Stomach (tissue), 19 donors: ENCODE data around the gene GABRD. TPM values are rescaled to one million over a fixed set of nuclear protein-coding genes. Genes with fewer than 3 reads are reported as not detected.

Experiments used
- DNase-seq, 2 donors: peaks; one replicate each; pipeline versions ENCODE4 v3.0.0 to v3.0.0-alpha.2; 2013 to 2019
- H3K27ac ChIP-seq, 5 donors: fragments of 200-600 bp in 4 of 5; sonication (generic) in 4 of 5; one replicate each; pipeline ENCODE4 v1.5.1; 2013 to 2019; ENCODE audit warnings: mild to moderate bottlenecking in 1 of 5, moderate library complexity in 1 of 5
- H3K27me3 ChIP-seq, 3 donors: fragments of 200-600 bp; sonication (generic); one replicate each; pipeline ENCODE4 v1.5.1; 2017 to 2019; ENCODE audit warnings: mixed run types in 1 of 3
- H3K36me3 ChIP-seq, 4 donors: fragments of 200-600 bp; sonication (generic); 1 replicate in 3 of 4; 2 replicates in 1 of 4; pipeline ENCODE4 v1.5.1; 2016 to 2019
- H3K4me1 ChIP-seq, 4 donors: fragments of 200-600 bp; sonication (generic); one replicate each; pipeline ENCODE4 v1.5.1; 2016 to 2019
- H3K4me3 ChIP-seq, 4 donors: fragments of 200-600 bp; sonication (generic) in 3 of 4; one replicate each; pipeline ENCODE4 v1.5.1; 2016 to 2019; ENCODE audit warnings: mild to moderate bottlenecking in 1 of 4
- H3K9me3 ChIP-seq, 4 donors: fragments of 200-600 bp; sonication (generic); one replicate each; pipeline ENCODE4 v1.5.1; 2016 to 2019
- EP300 ChIP-seq: sonication (generic); formaldehyde crosslinking; IDR thresholded peaks from one replicate; pipeline ENCODE4 v1.6.1; 2017; ENCODE audit warnings: antibody characterized with exemption
- POLR2A ChIP-seq, 4 donors: fragments of 450-650 bp; IDR thresholded peaks; one replicate each; pipeline ENCODE4 v1.6.1; 2016; ENCODE audit warnings: antibody characterized with exemption in 4 of 4, control low read depth in 2 of 4, mild to moderate bottlenecking in 1 of 4, moderate library complexity in 1 of 4
- POLR2AphosphoS5 ChIP-seq, 3 donors: sonication (generic); formaldehyde crosslinking; IDR thresholded peaks; one replicate each; pipeline ENCODE4 v1.6.1; 2016; ENCODE audit warnings: antibody characterized with exemption in 3 of 3
- WGBS, 5 donors: extraction: QIAGEN DNeasy Blood & Tissue Kit in 3 of 5; methylation state at CpG; one replicate each; pipeline versions ENCODE4 v1.1.5 to v1.1.7; 2013 to 2018; 5-methylcytosine and 5-hydroxymethylcytosine counted together
- intact Hi-C: fragments of 100-400 bp; cut with DNase I; formaldehyde crosslinking; loops from one replicate; pipeline ENCODE4 v1.15.1; 2023; ENCODE audit warnings: low total_unique reads
- long read RNA-seq, 10 donors: transcript quantifications; one replicate each; lab custom pipeline, GENCODE V29; 2026
- polyA plus RNA-seq, 3 donors: library from polyadenylated mRNA; stranded (reverse); fragments of 200-250 nt; gene quantifications; one replicate each; pipeline ENCODE4 v1.2.3, GENCODE V29; 2013
- total RNA-seq, 5 donors: library from RNA; depleted of rRNA; stranded (reverse); fragments of >200 nt; gene quantifications; one replicate each; pipeline versions ENCODE4 v1.1.0 to v1.2.3, GENCODE V29; 2014 to 2016
- TF ChIP-seq, protein P1 (sequence below), 7 experiments: fragments of 450-650 bp in 4 of 7; fragments of 200-600 bp in 3 of 7; sonication (generic) in 3 of 7; IDR thresholded peaks; one replicate each; pipeline ENCODE4 v1.5.1; 2016 to 2019; ENCODE audit warnings: antibody characterized with exemption in 7 of 7, control low read depth in 2 of 7, mild to moderate bottlenecking in 1 of 7
- donor health status: healthy with polysubstance abuse.
- donor health status: Bipolar disorder and iron deficiency.
- donor health status: healthy.

The GABRD gene, protein sequence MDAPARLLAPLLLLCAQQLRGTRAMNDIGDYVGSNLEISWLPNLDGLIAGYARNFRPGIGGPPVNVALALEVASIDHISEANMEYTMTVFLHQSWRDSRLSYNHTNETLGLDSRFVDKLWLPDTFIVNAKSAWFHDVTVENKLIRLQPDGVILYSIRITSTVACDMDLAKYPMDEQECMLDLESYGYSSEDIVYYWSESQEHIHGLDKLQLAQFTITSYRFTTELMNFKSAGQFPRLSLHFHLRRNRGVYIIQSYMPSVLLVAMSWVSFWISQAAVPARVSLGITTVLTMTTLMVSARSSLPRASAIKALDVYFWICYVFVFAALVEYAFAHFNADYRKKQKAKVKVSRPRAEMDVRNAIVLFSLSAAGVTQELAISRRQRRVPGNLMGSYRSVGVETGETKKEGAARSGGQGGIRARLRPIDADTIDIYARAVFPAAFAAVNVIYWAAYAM
- total RNA-seq, result 1 to 10 TPM in 1 of 5 donors, not detected in 4; 1.5 TPM
- polyA plus RNA-seq, result under 1 TPM in 2 of 3 donors, not detected in 1; 0.50 to 0.95 TPM
- long read RNA-seq, donor 1, result 0 reads
- long read RNA-seq, donor 2, partial matches to known transcripts, result 0 of 1 reads
- long read RNA-seq, donor 2, other reads (novel, unspliced or antisense), result 0 of 1 reads
- long read RNA-seq, donor 3, result 0 reads
- long read RNA-seq, donor 4, result 0 reads
- long read RNA-seq, donor 5, result 0 reads
- long read RNA-seq, donor 6, result 0 reads
- long read RNA-seq, donor 7, result 0 reads
- long read RNA-seq, donor 8, result 0 reads
- long read RNA-seq, donor 9, result 0 reads
- long read RNA-seq, donor 10, result 0 reads

DNA sequence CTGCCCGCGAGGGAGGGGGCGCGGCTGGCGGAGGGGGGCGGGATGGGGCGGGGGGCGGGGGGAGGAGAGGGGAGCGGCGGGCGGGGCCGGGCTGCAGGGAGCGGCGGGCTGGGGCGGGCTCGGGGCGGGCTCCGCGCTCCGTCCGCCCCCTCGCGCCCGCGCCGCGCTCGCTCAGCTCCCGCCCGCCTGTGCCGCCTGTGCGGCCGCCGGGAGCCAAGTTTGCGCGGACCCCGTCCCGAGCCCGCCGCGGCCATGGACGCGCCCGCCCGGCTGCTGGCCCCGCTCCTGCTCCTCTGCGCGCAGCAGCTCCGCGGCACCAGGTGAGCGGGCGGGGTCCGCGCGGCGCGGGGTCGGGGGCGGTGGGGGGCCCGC is at the start of gene GABRD:
GABRD (plus strand) TSS at position 174 of the 372 bp plus-strand sequence; CDS start at position 253, 79 bp downstream.
- Histone ChIP-seq H3K27ac (no peak within 1 kb of the TSS), H3K4me1 (peaks cover 7 to 16% (median 11%) of the 10 kb centered on the region in 4 donors), H3K9me3 (no peaks in the 10 kb centered on the region), H3K4me3 (peak within 1 kb of the TSS; percentile 29 to 47 (median 36)), H3K36me3 (no peaks in the 10 kb centered on the region), H3K27me3 (peaks cover 35 to 100% (median 55%) of the 10 kb centered on the region in 3 donors)
- intact Hi-C loops, result no loop called here
- DNase-seq, result peak in 1 of 2 donors; percentile 75
- TF ChIP-seq EP300 (no peak), POLR2AphosphoS5 (IDR thresholded peaks at IDR 0.05) (no peak), POLR2A (IDR thresholded peaks at IDR 0.05) (no peak)
- TF ChIP-seq, protein P1, sequence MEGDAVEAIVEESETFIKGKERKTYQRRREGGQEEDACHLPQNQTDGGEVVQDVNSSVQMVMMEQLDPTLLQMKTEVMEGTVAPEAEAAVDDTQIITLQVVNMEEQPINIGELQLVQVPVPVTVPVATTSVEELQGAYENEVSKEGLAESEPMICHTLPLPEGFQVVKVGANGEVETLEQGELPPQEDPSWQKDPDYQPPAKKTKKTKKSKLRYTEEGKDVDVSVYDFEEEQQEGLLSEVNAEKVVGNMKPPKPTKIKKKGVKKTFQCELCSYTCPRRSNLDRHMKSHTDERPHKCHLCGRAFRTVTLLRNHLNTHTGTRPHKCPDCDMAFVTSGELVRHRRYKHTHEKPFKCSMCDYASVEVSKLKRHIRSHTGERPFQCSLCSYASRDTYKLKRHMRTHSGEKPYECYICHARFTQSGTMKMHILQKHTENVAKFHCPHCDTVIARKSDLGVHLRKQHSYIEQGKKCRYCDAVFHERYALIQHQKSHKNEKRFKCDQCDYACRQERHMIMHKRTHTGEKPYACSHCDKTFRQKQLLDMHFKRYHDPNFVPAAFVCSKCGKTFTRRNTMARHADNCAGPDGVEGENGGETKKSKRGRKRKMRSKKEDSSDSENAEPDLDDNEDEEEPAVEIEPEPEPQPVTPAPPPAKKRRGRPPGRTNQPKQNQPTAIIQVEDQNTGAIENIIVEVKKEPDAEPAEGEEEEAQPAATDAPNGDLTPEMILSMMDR (IDR thresholded peaks at IDR 0.05), result no peak
- 0 to 1% (median 1%) methylated on average over 14 to 51 of the region's 60 CpGs; no CpG with 5 or more reads in 2 of the 5 donors for WGBS, 5 donors

DNA sequence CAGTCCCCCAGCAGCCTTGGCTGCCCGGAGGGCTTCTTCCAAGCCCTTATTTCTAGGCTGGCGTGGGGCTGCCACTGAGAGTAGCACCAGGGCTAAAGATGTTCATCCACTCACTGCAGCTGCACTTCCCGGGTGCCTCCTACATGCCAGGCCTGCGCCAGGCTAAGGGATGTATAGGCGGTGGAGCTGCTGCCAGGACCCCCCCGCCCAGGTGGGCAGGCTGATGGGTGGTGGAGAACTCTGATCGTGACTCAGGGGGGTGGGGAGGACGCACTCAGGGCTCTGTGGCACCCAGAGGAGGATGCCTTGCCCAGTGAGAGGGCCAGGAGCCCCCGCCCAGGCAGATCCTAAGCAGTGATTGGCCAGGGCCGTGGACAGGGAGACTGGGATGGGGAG is 49.6 kb upstream of the GABRD start:
- 70 to 89% (median 76%) methylated on average over 5 to 10 of the region's 10 CpGs for WGBS, 5 donors
- Histone ChIP-seq H3K27ac (no peak overlapping the region), H3K4me3 (no peak overlapping the region), H3K36me3 (no peaks in the 10 kb centered on the region), H3K27me3 (peaks cover 0 to 81% (median 25%) of the 10 kb centered on the region in 3 donors), H3K9me3 (no peaks in the 10 kb centered on the region), H3K4me1 (no peaks in the 10 kb centered on the region)
- DNase-seq, result no peak
- TF ChIP-seq, protein P1 (IDR thresholded peaks at IDR 0.05), result no peak
- no peak for TF ChIP-seq EP300
- TF ChIP-seq POLR2AphosphoS5 (IDR thresholded peaks at IDR 0.05), result no peak
- no peak for TF ChIP-seq POLR2A (IDR thresholded peaks at IDR 0.05)
- intact Hi-C loops, result no loop called here

DNA sequence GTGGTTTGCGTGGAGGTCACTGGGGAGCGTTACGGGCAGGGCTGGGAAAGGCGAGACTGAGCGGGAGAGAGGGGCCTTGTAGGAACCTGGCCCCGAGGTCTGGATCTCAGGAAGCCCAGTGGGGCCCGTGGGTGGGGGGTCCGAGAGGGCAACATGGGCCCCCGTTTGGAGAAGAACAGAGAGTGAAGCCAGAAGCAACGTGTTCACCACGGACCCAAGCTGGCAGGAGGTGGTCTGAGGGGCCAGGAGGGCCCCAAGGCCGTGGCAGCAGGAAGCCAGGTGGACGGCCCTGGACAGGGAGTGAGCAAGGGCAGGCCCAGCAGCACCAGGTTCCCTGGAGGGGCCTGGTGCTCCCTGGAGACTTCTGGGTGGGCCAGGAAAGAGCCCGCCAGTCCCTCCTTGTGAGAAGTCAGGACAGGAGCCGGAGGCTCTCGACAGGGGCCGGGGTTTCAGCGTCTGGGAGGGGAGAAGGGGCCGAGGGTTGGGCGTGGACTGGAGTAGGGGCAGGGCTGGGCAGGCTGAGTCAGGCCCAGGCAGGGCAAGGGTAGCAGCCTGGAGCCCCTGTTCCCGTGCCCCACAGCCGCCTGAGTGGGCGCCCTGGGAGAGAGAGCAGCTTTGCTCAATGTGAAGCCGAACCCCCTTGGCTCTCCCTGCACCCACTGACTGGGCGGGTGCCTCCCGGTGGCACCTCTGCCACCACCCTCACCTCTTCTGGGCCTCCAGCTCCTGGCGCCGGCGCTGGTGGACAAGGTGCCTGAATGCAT is 49.0 kb upstream of the GABRD start:
- Histone ChIP-seq H3K4me3 (no peak overlapping the region), H3K9me3 (no peaks in the 10 kb centered on the region), H3K36me3 (no peaks in the 10 kb centered on the region), H3K27ac (no peak overlapping the region), H3K27me3 (peaks cover 0 to 74% (median 19%) of the 10 kb centered on the region in 3 donors), H3K4me1 (no peaks in the 10 kb centered on the region)
- TF ChIP-seq, protein P1 (IDR thresholded peaks at IDR 0.05), result no peak
- TF ChIP-seq POLR2AphosphoS5 (IDR thresholded peaks at IDR 0.05), result no peak
- TF ChIP-seq EP300, result no peak
- no peak for TF ChIP-seq POLR2A (IDR thresholded peaks at IDR 0.05)
- WGBS, 5 donors, result 61 to 72% (median 66%) methylated on average over 18 to 29 of the region's 29 CpGs
- intact Hi-C loops, result no loop called here
- no peak for DNase-seq

DNA sequence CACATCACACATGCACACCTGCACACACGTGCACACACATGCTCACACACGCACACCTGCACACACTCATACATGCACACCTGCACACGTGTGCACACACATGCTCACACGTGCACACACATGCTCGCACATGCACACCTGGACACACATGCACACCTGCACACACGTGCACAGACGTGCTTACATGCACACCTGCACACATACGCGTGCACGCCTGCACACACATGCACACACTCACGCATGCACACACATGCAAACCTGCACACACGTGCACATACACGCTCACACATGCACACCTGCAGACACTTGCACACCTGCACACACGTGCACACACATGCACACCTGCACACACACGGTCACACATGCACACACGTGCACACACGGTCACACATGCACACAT is 48.1 kb upstream of the GABRD start:
- no peak for DNase-seq
- no peaks in the 10 kb centered on the region for H3K36me3 ChIP-seq
- H3K9me3 ChIP-seq, result no peaks in the 10 kb centered on the region
- no peak overlapping the region for H3K27ac ChIP-seq
- no peaks in the 10 kb centered on the region for H3K4me1 ChIP-seq
- peaks cover 0 to 69% (median 10%) of the 10 kb centered on the region in 3 donors for H3K27me3 ChIP-seq
- 89 to 92% (median 90%) methylated on average over 17 of the region's 17 CpGs for WGBS, 5 donors
- no peak overlapping the region for H3K4me3 ChIP-seq
- TF ChIP-seq, protein P1 (IDR thresholded peaks at IDR 0.05), result no peak
- TF ChIP-seq EP300, result no peak
- TF ChIP-seq POLR2AphosphoS5 (IDR thresholded peaks at IDR 0.05), result no peak
- TF ChIP-seq POLR2A (IDR thresholded peaks at IDR 0.05), result no peak
- intact Hi-C loops, result no loop called here
